HTERT RPE-1 (cell line): ENCODE measurements around the gene DIABLO.

Experiments
- in situ Hi-C: fragments of 300-500 bp; cut with MboI; formaldehyde crosslinking; loops from 4 replicates; pipeline ENCODE4 v1.14.3; 2020; ENCODE audit warnings: low sequenced_read_pairs

Gene DIABLO

GRCh38 chr12:122159882-122160281 is 66.0 kb downstream of the DIABLO start:
- in situ Hi-C loops, result no loop called here

- in situ Hi-C loops, result no loop called here
These were observed 67.1 kb downstream of the DIABLO start for GRCh38 chr12:122158700-122159285.
